ENCODE data around the gene ADAMTSL3. TPM values are rescaled to one million over a fixed set of nuclear protein-coding genes. Genes with fewer than 3 reads are reported as not detected.
"Not testable (repeated sequence)": the region's sequence is repeated elsewhere in the genome, so short reads cannot be mapped to it uniquely, and the experiment has no call there.

ADAMTSL3 gene
- total RNA-seq, 1 donor from 2014 or later = 6.0 TPM

- DNase-seq = no peak
These were observed 392.2 kb downstream of the ADAMTSL3 start for GRCh38 chr15:84046064-84046637.

DNA sequence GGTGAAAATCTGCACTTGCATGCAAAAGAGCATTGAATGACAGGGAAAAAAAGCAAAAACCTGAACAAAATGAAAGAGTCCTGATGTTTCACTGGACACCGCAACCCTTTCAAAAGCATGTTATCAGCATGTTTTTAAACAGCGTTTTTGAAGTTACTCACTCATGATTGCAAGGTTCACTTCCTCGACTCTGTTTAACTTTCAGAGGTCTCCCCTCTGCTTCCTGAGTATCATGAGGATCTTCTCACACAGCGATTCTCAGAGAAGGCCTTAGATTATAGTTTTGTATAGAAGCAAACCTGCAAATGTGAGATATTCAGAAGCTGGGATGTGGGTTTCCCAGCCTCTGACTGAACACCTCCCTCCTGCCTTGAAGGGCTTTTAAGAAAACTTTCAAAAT lies 395.6 kb downstream of the ADAMTSL3 start:
- not testable (repeated sequence) for DNase-seq

GRCh38 chr15:84050076-84050475 lies 396.2 kb downstream of the ADAMTSL3 start:
- no peak for DNase-seq

DNA sequence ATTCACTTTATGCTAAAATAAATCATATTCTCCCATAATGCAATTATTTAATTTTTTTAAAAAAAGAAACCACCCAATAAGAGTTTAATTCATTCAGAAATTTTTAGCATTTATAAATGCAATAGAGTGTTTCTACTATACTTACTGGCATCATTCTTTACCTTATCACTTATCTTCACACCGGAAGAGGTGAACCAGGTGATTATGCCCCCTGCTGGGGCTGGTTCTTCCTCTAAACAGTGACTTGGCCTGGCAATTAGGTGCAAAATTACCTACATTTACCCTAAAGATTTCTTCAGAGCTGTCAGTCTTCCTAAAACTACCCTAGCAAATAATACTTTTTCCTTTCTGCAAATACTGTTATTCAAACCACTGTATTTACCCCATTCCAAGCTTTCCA lies 397.2 kb downstream of the ADAMTSL3 start:
- not testable (repeated sequence) for DNase-seq

GRCh38 chr15:84054544-84054943 lies 400.6 kb downstream of the ADAMTSL3 start:
- DNase-seq = not testable (repeated sequence)

- DNase-seq = no peak
These were observed 403.9 kb downstream of the ADAMTSL3 start for GRCh38 chr15:84057714-84058331.

- DNase-seq = not testable (repeated sequence)
These were observed 409.8 kb downstream of the ADAMTSL3 start for GRCh38 chr15:84063674-84064073.

DNA sequence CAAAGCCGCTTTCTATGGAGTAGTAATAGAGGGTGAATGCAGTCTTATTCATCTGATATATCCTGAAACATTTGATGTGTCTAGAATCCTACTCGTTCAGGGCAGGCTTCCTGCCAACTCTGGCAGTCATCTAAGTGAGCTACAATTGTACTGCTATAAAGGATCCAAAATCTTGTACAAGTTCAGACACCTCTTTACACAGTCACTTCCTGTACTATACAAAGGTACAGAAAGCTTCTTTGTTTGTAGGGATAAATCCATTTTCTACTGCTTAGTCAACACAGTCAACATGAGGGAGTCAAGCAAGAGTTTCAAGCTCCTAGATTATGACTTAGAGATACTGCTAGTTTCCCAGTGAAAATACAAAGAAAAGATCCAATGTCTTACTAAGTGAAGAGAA lies 414.8 kb downstream of the ADAMTSL3 start:
- not testable (repeated sequence) for DNase-seq

- DNase-seq = not testable (repeated sequence)
These were observed 424.1 kb downstream of the ADAMTSL3 start for GRCh38 chr15:84078038-84078437.

- not testable (repeated sequence) for DNase-seq
These were observed 425.5 kb downstream of the ADAMTSL3 start for GRCh38 chr15:84079325-84079884.

DNA sequence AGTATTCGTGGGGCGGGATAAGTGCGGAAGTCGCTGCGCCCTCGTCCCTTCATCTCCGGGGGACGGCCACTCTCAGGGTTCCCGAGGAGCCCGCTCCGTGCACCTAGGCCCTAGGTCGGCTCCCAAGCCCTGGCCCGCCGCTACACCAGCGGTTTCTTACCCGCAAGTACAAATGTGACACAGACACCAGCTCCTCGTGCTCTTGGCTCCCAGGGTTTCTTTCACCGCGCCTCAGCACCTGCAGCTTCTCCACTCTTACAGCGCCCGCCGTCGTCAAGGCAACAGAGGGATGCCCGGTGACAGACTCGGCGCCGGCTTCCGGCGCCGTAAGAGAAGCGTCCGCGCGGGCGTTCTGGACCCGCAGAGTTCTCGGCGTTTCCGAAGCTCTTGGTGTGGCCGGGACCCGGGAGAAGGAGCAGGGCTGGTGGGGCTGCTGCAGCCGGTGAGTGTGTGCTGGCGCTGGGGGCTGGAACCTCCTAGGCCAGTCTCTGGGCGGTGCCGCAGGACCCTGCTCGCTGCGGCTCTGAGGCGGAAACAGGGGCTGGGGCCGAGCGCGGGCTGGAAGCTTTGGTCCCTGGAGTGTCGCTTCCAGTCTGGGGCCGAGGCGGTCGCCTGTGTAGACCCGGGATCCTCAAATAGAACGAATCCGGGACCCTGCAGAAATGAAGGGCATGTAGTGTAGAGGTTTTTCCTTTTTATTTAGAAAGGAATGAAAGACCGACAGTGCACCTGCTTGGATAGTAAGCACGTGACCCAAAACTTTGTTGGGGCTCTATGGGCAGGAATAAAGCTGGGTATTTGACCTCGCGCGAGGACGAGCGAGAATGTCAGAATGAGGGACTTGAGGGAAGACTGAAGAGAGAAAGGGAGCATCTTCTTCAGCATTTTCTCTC lies 426.2 kb downstream of the ADAMTSL3 start:
- peak; percentile 2 for DNase-seq

DNA sequence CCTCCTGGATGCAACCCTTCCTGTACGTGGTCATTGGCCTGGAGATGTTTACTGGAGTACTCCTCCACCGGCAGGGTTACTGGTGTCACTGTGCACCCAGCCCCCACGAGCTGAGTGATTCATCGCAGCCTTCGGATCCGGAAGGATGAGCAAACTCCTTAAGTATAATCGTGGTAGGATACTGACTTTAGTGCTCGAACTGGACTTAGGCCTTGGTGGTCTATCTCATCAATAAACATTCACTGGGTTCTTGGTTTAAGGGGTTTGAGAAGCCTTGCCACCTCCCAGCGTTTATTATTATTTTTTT lies 426.8 kb downstream of the ADAMTSL3 start:
- not testable (repeated sequence) for DNase-seq

GRCh38 chr15:84081391-84082168 lies 427.7 kb downstream of the ADAMTSL3 start:
- no peak for DNase-seq

DNA sequence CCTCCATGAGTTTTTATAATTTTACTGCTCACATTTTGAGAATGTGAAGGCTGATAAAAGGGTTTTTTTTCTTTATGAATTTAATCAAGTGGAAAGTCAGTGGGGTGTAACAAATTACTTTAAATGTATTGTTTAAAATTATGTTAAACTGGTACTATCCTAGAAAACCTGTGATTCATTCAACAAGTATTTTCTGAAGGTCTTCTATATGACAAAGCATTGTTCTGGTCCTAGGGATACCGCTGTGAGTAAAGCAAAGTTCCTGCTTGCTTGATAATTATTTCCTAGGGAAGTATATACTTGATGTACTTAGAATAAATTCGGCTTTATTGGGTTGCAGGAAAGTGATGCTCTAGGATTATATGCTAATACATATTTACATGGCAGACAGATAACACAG lies 428.8 kb downstream of the ADAMTSL3 start:
- DNase-seq = no peak

DNA sequence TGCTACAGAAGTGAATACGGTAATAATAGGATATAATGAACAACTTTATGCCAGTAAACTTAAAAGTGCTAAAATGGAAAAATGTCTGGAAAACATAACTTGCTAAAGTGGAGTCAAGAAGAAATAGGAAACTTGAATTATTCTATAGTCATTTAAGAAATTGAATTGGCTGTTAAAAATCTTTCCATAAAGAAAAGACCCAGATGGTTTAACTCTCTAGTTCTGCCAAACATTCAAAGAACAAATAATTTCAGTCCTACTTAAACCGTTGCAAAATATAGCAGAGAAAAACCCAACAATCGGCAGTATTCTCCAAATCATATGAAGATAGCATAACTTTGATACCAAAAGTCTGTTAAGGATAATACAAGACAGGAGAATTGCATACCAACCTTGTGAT lies 432.1 kb downstream of the ADAMTSL3 start:
- not testable (repeated sequence) for DNase-seq

Other genes with a start within 250 kb of the ADAMTSL3 start
- gene SH3GL3, start 206.8 kb upstream of the ADAMTSL3 start, total RNA-seq = not detected in 2 replicates

All from dermis blood vessel endothelial cell (primary cell).